ENCODE measurements around the gene FGFBP2. TPM values are rescaled to one million over a fixed set of nuclear protein-coding genes. Genes with fewer than 3 reads are reported as not detected.

The FGFBP2 gene
- total and polyA plus RNA-seq, 10 of the 15 experiments (the other 5 are each of a cell fraction or from before 2014, with no cell fraction given) = 0.23 TPM; not detected in 9

DNA sequence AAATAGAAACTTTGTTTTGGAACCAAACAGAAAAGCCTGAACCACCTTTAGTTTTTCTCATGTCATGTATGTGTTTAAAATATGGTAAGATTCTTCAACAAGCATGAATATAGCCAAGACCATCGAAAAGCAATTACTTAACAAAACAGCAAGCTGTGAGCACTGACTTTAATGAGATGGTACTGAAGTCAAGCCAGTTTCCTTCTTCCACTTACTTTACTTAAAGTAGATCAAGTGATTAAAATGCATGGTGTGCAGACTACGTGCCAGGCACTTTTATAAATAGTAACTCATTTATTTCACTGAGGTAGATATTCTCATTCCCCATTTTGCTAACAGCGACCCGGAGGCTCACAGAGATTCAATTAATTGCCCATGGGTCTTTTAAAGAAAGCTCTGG is 46.2 kb upstream of the FGFBP2 start:
- Histone ChIP-seq H3K4me3 (no peak overlapping the region), H3K36me3 (ENCODE audit: control insufficient read depth in 2 of 2, insufficient read depth in 2 of 2, low read length in 1 of 2) (no peaks in the 10 kb centered on the region), H3K4me2 (ENCODE audit: control insufficient read depth, insufficient read depth) (no peak overlapping the region), H3K27me3 (replicated peaks in 1 of 2; ENCODE audit: control insufficient read depth in 2 of 2, insufficient read depth in 2 of 2, low read length in 1 of 2) (no peaks in the 10 kb centered on the region), H3K4me1 (ENCODE audit: control insufficient read depth, insufficient read depth, low read length) (no peaks in the 10 kb centered on the region), H4K20me1 (ENCODE audit: control insufficient read depth, insufficient read depth) (no peaks in the 10 kb centered on the region), H3K9me3 (replicated peaks; ENCODE audit: control insufficient read depth, insufficient read depth, low read length) (no peaks in the 10 kb centered on the region), H2AFZ (ENCODE audit: control insufficient read depth, low read depth, low read length) (no peak overlapping the region), H3K9ac (ENCODE audit: control insufficient read depth, insufficient read depth, low read length) (no peak overlapping the region), H3K79me2 (ENCODE audit: control insufficient read depth, insufficient read depth, low read length) (no peaks in the 10 kb centered on the region), H3K27ac (ENCODE audit: control insufficient read depth, insufficient read depth) (no peak overlapping the region)
- FAIRE-seq (no peak), ATAC-seq (no peak), DNase-seq (ENCODE audit: low read depth, low spot score) (no peak)
- POLR2A ChIA-PET = no interaction called here
- no TSS peak for BruUV-seq (replicated peaks)
- CTCF ChIA-PET = interaction anchor here (1.5 to 2.1 kb wide), 2 partner anchors 13 to 204 kb away, joined by 3 to 9 read pairs; no protein-coding TSS in a partner anchor
- intact Hi-C loops (cut with micrococcal nuclease; ENCODE audit: unreplicated experiment) (no loop called here), in situ Hi-C loops (cut with MboI) (no loop called here)
- SMC1A ChIA-PET (ENCODE audit: uncharacterized antibody, unreplicated experiment) = no interaction called here
- 39% methylated on average over 4 of the region's 4 CpGs for WGBS (ENCODE audit: insufficient coverage, insufficient replicate concordance, low lambda C conversion rate, missing lambda C conversion rate)
- TF ChIP-seq KAT2A (conservative IDR thresholded peaks at IDR 0.05; ENCODE audit: control insufficient read depth, low read depth, low read length) (no peak), TAF1 (IDR thresholded peaks at IDR 0.05; ENCODE audit: borderline replicate concordance, low read depth, low read length) (no peak), POLR2AphosphoS2 (IDR thresholded peaks at IDR 0.05; ENCODE audit: low read depth, low read length) (no peak), EGR1 (IDR thresholded peaks at IDR 0.05; ENCODE audit: borderline replicate concordance in 1 of 2, low read depth in 2 of 2, low read length in 2 of 2) (no peak), PML (IDR thresholded peaks at IDR 0.05; ENCODE audit: low read length) (no peak), CREM (IDR thresholded peaks at IDR 0.05; ENCODE audit: low read depth) (no peak), CHD2 (IDR thresholded peaks at IDR 0.05; ENCODE audit: borderline replicate concordance, low read depth, low read length) (no peak)
- TF ChIP-seq, protein P1, sequence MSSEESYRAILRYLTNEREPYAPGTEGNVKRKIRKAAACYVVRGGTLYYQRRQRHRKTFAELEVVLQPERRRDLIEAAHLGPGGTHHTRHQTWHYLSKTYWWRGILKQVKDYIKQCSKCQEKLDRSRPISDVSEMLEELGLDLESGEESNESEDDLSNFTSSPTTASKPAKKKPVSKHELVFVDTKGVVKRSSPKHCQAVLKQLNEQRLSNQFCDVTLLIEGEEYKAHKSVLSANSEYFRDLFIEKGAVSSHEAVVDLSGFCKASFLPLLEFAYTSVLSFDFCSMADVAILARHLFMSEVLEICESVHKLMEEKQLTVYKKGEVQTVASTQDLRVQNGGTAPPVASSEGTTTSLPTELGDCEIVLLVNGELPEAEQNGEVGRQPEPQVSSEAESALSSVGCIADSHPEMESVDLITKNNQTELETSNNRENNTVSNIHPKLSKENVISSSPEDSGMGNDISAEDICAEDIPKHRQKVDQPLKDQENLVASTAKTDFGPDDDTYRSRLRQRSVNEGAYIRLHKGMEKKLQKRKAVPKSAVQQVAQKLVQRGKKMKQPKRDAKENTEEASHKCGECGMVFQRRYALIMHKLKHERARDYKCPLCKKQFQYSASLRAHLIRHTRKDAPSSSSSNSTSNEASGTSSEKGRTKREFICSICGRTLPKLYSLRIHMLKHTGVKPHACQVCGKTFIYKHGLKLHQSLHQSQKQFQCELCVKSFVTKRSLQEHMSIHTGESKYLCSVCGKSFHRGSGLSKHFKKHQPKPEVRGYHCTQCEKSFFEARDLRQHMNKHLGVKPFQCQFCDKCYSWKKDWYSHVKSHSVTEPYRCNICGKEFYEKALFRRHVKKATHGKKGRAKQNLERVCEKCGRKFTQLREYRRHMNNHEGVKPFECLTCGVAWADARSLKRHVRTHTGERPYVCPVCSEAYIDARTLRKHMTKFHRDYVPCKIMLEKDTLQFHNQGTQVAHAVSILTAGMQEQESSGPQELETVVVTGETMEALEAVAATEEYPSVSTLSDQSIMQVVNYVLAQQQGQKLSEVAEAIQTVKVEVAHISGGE (CRISPR knock-in tag; IDR thresholded peaks at IDR 0.05) = no peak
- RAD21 ChIA-PET (ENCODE audit: unreplicated experiment) = no interaction called here

Measured in GM12878 (cell line).